DOHH2 (cell line): ENCODE results near the gene PTPN3.

Source experiments
- EZH2phosphoT487 ChIP-seq: fragments of 200-600 bp; sonication (generic); IDR thresholded peaks from 2 replicates; pipeline ENCODE4 v1.6.1; 2017; ENCODE audit warnings: borderline replicate concordance, mild to moderate bottlenecking, antibody characterized with exemption, low read length, moderate library complexity, mixed read lengths
- TF ChIP-seq, protein P1 (sequence below): fragments of 200-600 bp; sonication (generic); IDR thresholded peaks from one replicate; pipeline ENCODE4 v1.5.1; 2014; ENCODE audit warnings: antibody characterized with exemption, mild to moderate bottlenecking, low read depth, low read length; ENCODE audit not compliant: poor library complexity, severe bottlenecking

DNA sequence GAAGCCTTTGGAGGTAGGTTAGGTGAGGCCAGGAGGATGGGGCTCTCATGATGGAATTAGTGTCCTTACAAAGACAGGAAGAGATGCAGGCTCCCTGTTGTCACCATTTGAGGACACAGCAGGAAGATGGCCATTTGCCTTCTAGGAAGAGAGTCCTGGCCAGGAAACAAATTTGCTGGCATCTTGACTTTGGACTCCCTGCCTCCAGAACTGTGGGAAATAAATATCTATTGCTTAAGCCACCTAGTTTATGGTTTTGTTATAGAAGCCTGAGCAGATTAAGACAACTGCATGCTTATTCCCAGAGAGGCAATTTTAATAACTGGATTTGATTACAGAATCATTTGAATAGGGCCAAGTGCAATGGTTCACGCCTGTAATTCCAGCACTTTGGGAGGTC is 126.7 kb downstream of the PTPN3 start:
- TF ChIP-seq, protein P1, sequence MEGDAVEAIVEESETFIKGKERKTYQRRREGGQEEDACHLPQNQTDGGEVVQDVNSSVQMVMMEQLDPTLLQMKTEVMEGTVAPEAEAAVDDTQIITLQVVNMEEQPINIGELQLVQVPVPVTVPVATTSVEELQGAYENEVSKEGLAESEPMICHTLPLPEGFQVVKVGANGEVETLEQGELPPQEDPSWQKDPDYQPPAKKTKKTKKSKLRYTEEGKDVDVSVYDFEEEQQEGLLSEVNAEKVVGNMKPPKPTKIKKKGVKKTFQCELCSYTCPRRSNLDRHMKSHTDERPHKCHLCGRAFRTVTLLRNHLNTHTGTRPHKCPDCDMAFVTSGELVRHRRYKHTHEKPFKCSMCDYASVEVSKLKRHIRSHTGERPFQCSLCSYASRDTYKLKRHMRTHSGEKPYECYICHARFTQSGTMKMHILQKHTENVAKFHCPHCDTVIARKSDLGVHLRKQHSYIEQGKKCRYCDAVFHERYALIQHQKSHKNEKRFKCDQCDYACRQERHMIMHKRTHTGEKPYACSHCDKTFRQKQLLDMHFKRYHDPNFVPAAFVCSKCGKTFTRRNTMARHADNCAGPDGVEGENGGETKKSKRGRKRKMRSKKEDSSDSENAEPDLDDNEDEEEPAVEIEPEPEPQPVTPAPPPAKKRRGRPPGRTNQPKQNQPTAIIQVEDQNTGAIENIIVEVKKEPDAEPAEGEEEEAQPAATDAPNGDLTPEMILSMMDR = no peak
- no peak for TF ChIP-seq EZH2phosphoT487
